ENCODE data around the gene UBA52. TPM values are rescaled to one million over a fixed set of nuclear protein-coding genes. Genes with fewer than 3 reads are reported as not detected.

UBA52 gene
- total and polyA plus RNA-seq, 2 of the 8 experiments (the other 6 are each of a cell fraction or from before 2014, with no cell fraction given) = 1,340 to 5,409 TPM

GRCh38 chr19:18538115-18538514 lies 33.5 kb upstream of the UBA52 start:
- Histone ChIP-seq H3K23me2 (ENCODE audit: low read depth, low read length) (peaks cover 5% of the 10 kb centered on the region), H3K79me2 (ENCODE audit: control insufficient read depth in 1 of 2, insufficient read depth in 2 of 2, low read length in 2 of 2) (peaks cover 0 to 16% of the 10 kb centered on the region in 2 experiments; a peak in 2 of 4 replicates), H2BK15ac (ENCODE audit: low read length) (no peak overlapping the region), H3K27ac (ENCODE audit: low read depth, low read length) (no peak overlapping the region), H3K4me1 (replicated peaks in 1 of 4; ENCODE audit: control insufficient read depth in 3 of 4, insufficient read depth in 4 of 4, low read length in 3 of 4) (0 out of 7 replicates have a peak, but pooled peaks cover 0 to 3% (median 0%) of the 10 kb centered on the region in 4 experiments), H2AFZ (ENCODE audit: low read length) (no peak overlapping the region), H3K56ac (replicated peaks; ENCODE audit: insufficient read length, low read depth, low read length) (no peak overlapping the region), H4K8ac (ENCODE audit: extremely low read depth, insufficient read depth, low read length) (no peak overlapping the region), H3K79me1 (ENCODE audit: low read depth, low read length) (no peaks in the 10 kb centered on the region; the same call in 1 of the 2 replicates), H2BK5ac (ENCODE audit: low read depth, low read length) (no peak overlapping the region), H2AK5ac (ENCODE audit: low read depth, low read length) (no peak overlapping the region), H3K14ac (ENCODE audit: insufficient read length) (no peak overlapping the region), H4K91ac (replicated peaks; ENCODE audit: insufficient read length, low read length) (no peak overlapping the region), H3K36me3 (ENCODE audit: control insufficient read depth in 2 of 4, insufficient read depth in 4 of 4, low read length in 3 of 4) (peaks cover 17 to 64% (median 35%) of the 10 kb centered on the region in 4 experiments), H4K20me1 (replicated peaks in 1 of 2; ENCODE audit: control insufficient read depth in 1 of 2, insufficient read depth in 2 of 2, low read length in 2 of 2) (peaks cover 2 to 4% of the 10 kb centered on the region in 2 experiments), H3K4me2 (ENCODE audit: insufficient read depth in 1 of 2, low read depth in 2 of 2, low read length in 2 of 2) (no peak overlapping the region), H3K18ac (ENCODE audit: extremely low read depth, low read length) (no peak overlapping the region), H4K5ac (ENCODE audit: insufficient read length, low read depth, low read length) (no peak overlapping the region), H3K23ac (ENCODE audit: insufficient read length) (no peak overlapping the region), H2BK20ac (ENCODE audit: low read length) (no peak overlapping the region), H3K4me3 (ENCODE audit: extremely low read depth in 1 of 4, insufficient read depth in 2 of 4, low read depth in 3 of 4, low read length in 4 of 4) (no peak overlapping the region), H2BK12ac (ENCODE audit: low read depth, low read length) (no peak overlapping the region), H3K9me3 (ENCODE audit: insufficient read depth in 2 of 2, low read depth in 1 of 2, low read length in 1 of 2) (no peaks in the 10 kb centered on the region), H3K27me3 (replicated peaks in 1 of 4; ENCODE audit: control insufficient read depth in 3 of 4, extremely low read depth in 1 of 4, insufficient read depth in 3 of 4, low read length in 3 of 4) (no peaks in the 10 kb centered on the region), H3K9ac (replicated peaks in 1 of 4; ENCODE audit: extremely low read depth in 1 of 4, low read depth in 3 of 4, low read length in 3 of 4) (no peak overlapping the region), H3K4ac (replicated peaks; ENCODE audit: insufficient read length, low read depth, low read length) (no peak overlapping the region), H2BK120ac (replicated peaks; ENCODE audit: low read depth, low read length) (no peak overlapping the region)
- TF ChIP-seq TBP (IDR thresholded peaks at IDR 0.05; ENCODE audit: low read depth, low read length) (no peak), SIX5 (IDR thresholded peaks at IDR 0.05; ENCODE audit: low read depth, low read length) (no peak), BACH1 (IDR thresholded peaks at IDR 0.05; ENCODE audit: low read length) (no peak), CEBPB (IDR thresholded peaks at IDR 0.05; ENCODE audit: low read depth, low read length) (no peak), MAX (IDR thresholded peaks at IDR 0.05) (no peak)
- ChIA-PET CTCF (ENCODE audit: partially characterized antibody) (interaction anchor here (0.6 to 1.6 kb wide), 7 partner anchors 9 to 72 kb away, joined by 3 to 5 read pairs (median 4); no protein-coding TSS in a partner anchor), POLR2A (ENCODE audit: partially characterized antibody) (interaction anchor here (0.6 to 3.5 kb wide), 7 partner anchors 9 to 256 kb away, joined by 3 to 22 read pairs (median 3); partner anchors contain the start of genes JUND and UBA52)
- no peak for DNase-seq (ENCODE audit: low read depth in 1 of 2, low spot score in 2 of 2)
- FAIRE-seq = no peak
- WGBS, 2 experiments (ENCODE audit: extremely low coverage in 1 of 2, insufficient coverage in 1 of 2, insufficient read length in 1 of 2, insufficient replicate concordance in 2 of 2, low coverage in 1 of 2, low lambda C conversion rate in 2 of 2, missing lambda C conversion rate in 1 of 2) = 98% methylated on average over 15 of the region's 22 CpGs; no CpG with 5 or more reads in 1 of the 2 experiments
